ENCODE data around the gene ZSCAN12.

- TF ChIP-seq POLR2A (IDR thresholded peaks at IDR 0.05) (no peak), POLR2AphosphoS5 (IDR thresholded peaks at IDR 0.05) (no peak), CTCF (IDR thresholded peaks at IDR 0.05) (no peak)
Observed at GRCh38 chr6:28377879-28378278, 21.7 kb downstream of the ZSCAN12 start.

Data from stomach (tissue), 4 donors.